WTC11 (cell line): ENCODE measurements around the gene CDKN1C. TPM values are rescaled to one million over a fixed set of nuclear protein-coding genes. Genes with fewer than 3 reads are reported as not detected.

Experiments used
- ATAC-seq: fragments of 200-7000 bp; cut with Tn5 transposase; 2 replicates; pipeline ENCODE4 v1.10.0; 2021; ENCODE audit warnings: mild to moderate bottlenecking, moderate library complexity
- CTCF ChIA-PET: fragments of 300-600 bp; sonication (Branson Sonifier 250); formaldehyde crosslinking; loops from one replicate; lab custom pipeline; 2021; ENCODE audit warnings: antibody characterized with exemption; lab: Charles Lee
- POLR2A ChIA-PET: fragments of 350-600 bp; sonication (Branson Sonifier 250); formaldehyde crosslinking; loops from one replicate; lab custom pipeline; 2021; ENCODE audit warnings: antibody characterized with exemption; lab: Charles Lee
- DNase-seq: peaks from one replicate; pipeline ENCODE4 v3.0.0; 2021; ENCODE audit warnings: low spot score
- H3K27ac Mint-ChIP-seq: 2 replicates; pipeline ENCODE4 v1.8.0; 2021; ENCODE audit warnings: mixed read lengths
- H3K27me3 Mint-ChIP-seq: 2 replicates; pipeline ENCODE4 v1.8.0; 2021; ENCODE audit warnings: low read depth, mild to moderate bottlenecking, moderate library complexity, mixed read lengths
- H3K36me3 Mint-ChIP-seq: 2 replicates; pipeline ENCODE4 v1.8.0; 2021; ENCODE audit warnings: mixed read lengths
- H3K4me1 Mint-ChIP-seq: 2 replicates; pipeline ENCODE4 v1.8.0; 2022; ENCODE audit warnings: mixed read lengths
- H3K4me3 Mint-ChIP-seq: 2 replicates; pipeline ENCODE4 v1.8.0; 2021; ENCODE audit warnings: mild to moderate bottlenecking, moderate library complexity, mixed read lengths
- H3K9me3 Mint-ChIP-seq: 2 replicates; pipeline ENCODE4 v1.8.0; 2021; ENCODE audit warnings: mixed read lengths
- ARID4B ChIP-seq: sonication (generic); formaldehyde crosslinking; IDR thresholded peaks from 2 replicates; pipeline ENCODE4 v1.8.0; 2023; ENCODE audit warnings: missing genetic modification reagents, mild to moderate bottlenecking, borderline replicate concordance
- CDX4 ChIP-seq: fragments of 250-450 bp; sonication (Bioruptor Pico); IDR thresholded peaks from 2 replicates; pipeline ENCODE4 v1.9.0; 2021; ENCODE audit warnings: moderate library complexity, mild to moderate bottlenecking, inconsistent platforms, borderline replicate concordance
- CREB1 ChIP-seq: sonication (generic); formaldehyde crosslinking; IDR thresholded peaks from 2 replicates; pipeline ENCODE4 v1.8.0; 2023; ENCODE audit warnings: mild to moderate bottlenecking, missing genetic modification reagents
- CREM ChIP-seq: sonication (generic); formaldehyde crosslinking; IDR thresholded peaks from 2 replicates; pipeline ENCODE4 v1.8.1; 2022; ENCODE audit warnings: mild to moderate bottlenecking, missing genetic modification reagents, moderate library complexity
- FOXJ3 ChIP-seq: sonication (generic); formaldehyde crosslinking; IDR thresholded peaks from 2 replicates; pipeline ENCODE4 v1.9.0; 2021; ENCODE audit warnings: missing genetic modification reagents, mild to moderate bottlenecking, borderline replicate concordance
- FOXP1 ChIP-seq: sonication (generic); formaldehyde crosslinking; IDR thresholded peaks from 2 replicates; pipeline ENCODE4 v1.8.0; 2022; ENCODE audit warnings: missing genetic modification reagents, mild to moderate bottlenecking, moderate library complexity, borderline replicate concordance
- GABPB1 ChIP-seq: sonication (generic); formaldehyde crosslinking; IDR thresholded peaks from 2 replicates; pipeline ENCODE4 v1.8.1; 2023; ENCODE audit warnings: mild to moderate bottlenecking, missing genetic modification reagents
- GRHL2 ChIP-seq: fragments of 250-450 bp; sonication (Bioruptor Pico); IDR thresholded peaks from 2 replicates; pipeline ENCODE4 v1.8.0; 2022; ENCODE audit warnings: mild to moderate bottlenecking, moderate library complexity; ENCODE audit not compliant: insufficient replicate concordance, severe bottlenecking
- IRF2 ChIP-seq: sonication (generic); formaldehyde crosslinking; IDR thresholded peaks from 2 replicates; pipeline ENCODE4 v1.8.0; 2022; ENCODE audit warnings: low read depth, missing genetic modification reagents, borderline replicate concordance
- MAX ChIP-seq: sonication (generic); formaldehyde crosslinking; IDR thresholded peaks from 2 replicates; pipeline ENCODE4 v1.8.0; 2022; ENCODE audit warnings: mild to moderate bottlenecking, missing genetic modification reagents
- MXD4 ChIP-seq: fragments of 250-450 bp; sonication (Bioruptor Pico); IDR thresholded peaks from 2 replicates; pipeline ENCODE4 v1.8.0; 2021; ENCODE audit warnings: mild to moderate bottlenecking, moderate library complexity, borderline replicate concordance
- NFYB ChIP-seq: sonication (generic); formaldehyde crosslinking; conservative IDR thresholded peaks from 2 replicates; pipeline ENCODE4 v1.8.0; 2022; ENCODE audit warnings: low read depth, missing genetic modification reagents
- ZBTB21 ChIP-seq: sonication (generic); formaldehyde crosslinking; IDR thresholded peaks from 2 replicates; pipeline ENCODE4 v1.8.1; 2023; ENCODE audit warnings: mild to moderate bottlenecking, missing genetic modification reagents, borderline replicate concordance
- ZNF317 ChIP-seq: sonication (generic); formaldehyde crosslinking; IDR thresholded peaks from 2 replicates; pipeline ENCODE4 v1.8.1; 2023; ENCODE audit warnings: low read depth, mild to moderate bottlenecking, moderate library complexity, missing genetic modification reagents, borderline replicate concordance
- total RNA-seq: library from RNA; stranded (reverse); gene quantifications from 3 replicates; pipeline ENCODE4 v1.2.3, GENCODE V29; 2021
- TF ChIP-seq, protein P1 (sequence below): fragments of 250-450 bp; sonication (Bioruptor Pico); conservative IDR thresholded peaks from 2 replicates; pipeline ENCODE4 v1.9.0; 2021; ENCODE audit warnings: mild to moderate bottlenecking
- TF ChIP-seq, protein P2 (sequence below): fragments of 250-450 bp; sonication (Bioruptor Pico); IDR thresholded peaks from 2 replicates; pipeline ENCODE4 v2.1.2; 2022; ENCODE audit warnings: mild to moderate bottlenecking, moderate library complexity

Gene CDKN1C
- total RNA-seq, 1 experiment from 2014 or later, result 25.0 TPM

DNA sequence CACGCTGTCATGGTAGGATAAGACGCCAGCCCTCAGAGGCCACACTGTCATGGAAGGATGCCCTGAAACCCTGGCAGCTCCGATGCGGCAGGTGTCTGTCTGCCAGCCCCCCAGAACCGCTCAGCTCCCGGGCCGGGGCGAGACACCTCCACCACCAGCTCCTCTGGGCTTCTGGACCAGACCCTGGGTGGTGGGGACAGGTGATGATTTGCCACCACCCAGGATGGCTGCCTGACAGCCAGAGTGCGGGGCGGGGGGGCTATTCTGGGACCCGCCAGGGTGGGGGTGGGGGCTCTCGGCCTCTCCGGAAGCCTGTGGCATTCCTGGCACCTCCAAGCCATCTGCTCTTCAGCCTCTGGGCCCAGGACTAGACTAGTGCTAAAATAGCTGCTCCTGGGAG is 34.3 kb upstream of the CDKN1C start:
- H3K27me3 Mint-ChIP-seq, result no peaks in the 10 kb centered on the region
- ATAC-seq, result no peak
- TF ChIP-seq IRF2 (CRISPR knock-in tag) (no peak), GABPB1 (CRISPR knock-in tag) (no peak)
- TF ChIP-seq, all 79 proteins: peak for 0
- no peak overlapping the region for H3K27ac Mint-ChIP-seq
- ChIA-PET POLR2A (no interaction called here), CTCF (interaction anchor here (1.5 to 4.3 kb wide), 3 partner anchors 10 to 388 kb away, joined by 5 to 16 read pairs (median 7); partner anchors contain the start of gene PHLDA2)
- H3K36me3 Mint-ChIP-seq, result no peaks in the 10 kb centered on the region
- H3K4me1 Mint-ChIP-seq, result no peaks in the 10 kb centered on the region
- H3K4me3 Mint-ChIP-seq, result no peak overlapping the region
- no peaks in the 10 kb centered on the region for H3K9me3 Mint-ChIP-seq
- DNase-seq, result no peak

DNA sequence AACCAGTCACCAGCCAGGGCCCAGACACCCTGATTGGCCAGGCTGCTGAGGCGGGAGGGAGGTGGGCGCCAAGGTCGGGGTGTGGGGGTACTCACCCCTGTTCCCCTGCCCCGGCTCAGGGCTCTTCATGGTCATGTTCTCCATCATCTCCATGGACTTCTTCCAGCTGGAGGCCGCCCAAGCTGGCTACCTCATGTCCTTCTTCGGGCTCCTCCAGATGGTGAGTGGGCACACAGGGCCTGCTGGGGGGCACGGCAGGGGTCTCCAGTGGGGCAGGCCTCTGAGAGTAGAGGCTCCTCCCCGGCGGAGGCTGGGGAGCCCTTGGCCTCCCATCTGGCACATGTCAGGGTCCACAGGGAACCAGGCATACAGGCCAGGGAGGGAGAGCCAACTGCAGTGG is 33.6 kb upstream of the CDKN1C start:
- ATAC-seq, result no peak
- CTCF ChIA-PET, result interaction anchor here (2.6 to 4.3 kb wide), 2 partner anchors 11 to 27 kb away, joined by 7 to 16 read pairs; partner anchors contain the start of gene PHLDA2

DNA sequence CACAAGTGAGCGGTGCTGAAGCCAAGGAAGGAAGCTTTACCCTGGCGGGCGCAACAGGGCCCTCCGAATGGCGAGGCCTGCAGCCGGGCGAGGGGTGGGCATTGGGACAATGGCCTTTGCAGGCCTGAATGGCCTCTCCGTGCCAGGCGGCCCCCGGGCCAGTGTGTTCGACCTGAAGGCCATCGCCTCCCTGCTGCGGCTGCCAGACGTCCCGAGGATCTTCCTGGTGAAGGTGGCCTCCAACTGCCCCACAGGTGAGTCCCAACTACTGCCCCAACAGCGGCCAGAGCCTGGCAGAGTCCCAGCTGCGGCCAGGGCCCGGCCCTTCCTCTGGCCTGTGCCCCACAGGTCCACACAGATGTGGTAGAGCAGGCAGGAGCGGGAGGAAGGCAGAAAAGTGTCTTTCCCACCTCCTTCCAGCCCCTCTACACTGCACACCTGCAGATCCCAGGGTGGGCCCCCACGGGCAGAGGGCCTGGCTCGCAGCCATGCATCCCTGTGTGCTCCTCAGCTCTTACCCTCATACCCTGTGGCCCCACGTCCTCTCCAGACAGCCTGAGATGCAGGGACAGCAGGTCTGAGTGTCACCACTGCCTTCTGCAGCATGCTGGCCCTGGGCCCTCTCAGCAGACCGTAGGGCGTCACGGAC is 32.4 kb upstream of the CDKN1C start:
- Mint-ChIP-seq H3K36me3 (no peaks in the 10 kb centered on the region), H3K27me3 (no peaks in the 10 kb centered on the region; the same call in none of the 2 replicates), H3K4me3 (no peak overlapping the region), H3K4me1 (no peaks in the 10 kb centered on the region), H3K27ac (no peak overlapping the region), H3K9me3 (no peaks in the 10 kb centered on the region)
- CTCF ChIA-PET, result interaction anchor here (1.0 to 4.3 kb wide), 3 partner anchors 12 to 386 kb away, joined by 3 to 16 read pairs (median 7); partner anchors contain the start of gene PHLDA2
- DNase-seq, result no peak
- POLR2A ChIA-PET, result interaction anchor here (0.5 kb wide), 1 partner anchor 18 kb away, joined by 3 read pairs; no protein-coding TSS in a partner anchor
- no peak for ATAC-seq
- no peak for TF ChIP-seq IRF2 (CRISPR knock-in tag)
- TF ChIP-seq MAX (CRISPR knock-in tag), result no peak
- TF ChIP-seq ZBTB21 (CRISPR knock-in tag), result no peak
- no peak for TF ChIP-seq NFYB (CRISPR knock-in tag)
- no peak for TF ChIP-seq MXD4 (CRISPR knock-in tag)
- TF ChIP-seq CREB1 (CRISPR knock-in tag), result no peak
- TF ChIP-seq CDX4 (CRISPR knock-in tag), result no peak
- TF ChIP-seq CREM (CRISPR knock-in tag), result no peak
- TF ChIP-seq, protein P1, sequence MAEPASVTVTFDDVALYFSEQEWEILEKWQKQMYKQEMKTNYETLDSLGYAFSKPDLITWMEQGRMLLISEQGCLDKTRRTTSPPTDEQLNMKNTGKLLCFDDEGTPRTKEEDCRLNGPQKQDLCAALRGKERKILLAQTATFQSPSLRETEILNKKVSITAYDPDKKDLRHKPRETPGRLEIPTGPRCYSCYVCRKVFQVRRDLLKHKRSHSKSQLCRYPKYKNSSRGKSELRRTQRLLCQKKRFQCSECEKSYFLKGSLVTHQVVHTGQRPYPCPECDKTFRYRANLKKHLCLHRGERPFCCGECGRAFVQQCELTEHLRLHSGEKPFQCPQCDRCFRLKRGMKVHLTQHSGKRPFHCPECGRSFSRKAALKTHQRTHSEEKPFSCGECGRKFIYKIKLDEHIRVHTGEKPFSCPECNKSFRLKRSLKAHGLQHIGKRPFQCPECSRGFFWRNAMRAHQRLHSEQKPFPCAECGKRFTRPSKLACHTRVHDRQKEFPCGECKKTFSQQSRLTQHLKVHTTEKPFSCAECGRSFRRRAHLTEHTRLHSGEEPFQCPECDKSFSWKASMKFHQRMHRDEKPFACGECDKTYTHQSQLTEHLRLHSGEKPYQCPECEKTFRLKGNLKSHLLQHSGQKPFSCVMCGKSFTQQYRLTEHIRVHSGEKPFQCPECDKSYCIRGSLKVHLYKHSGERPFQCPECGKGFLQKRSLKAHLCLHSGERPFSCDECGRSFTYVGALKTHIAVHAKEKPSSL (CRISPR knock-in tag), result no peak
- TF ChIP-seq, protein P2, sequence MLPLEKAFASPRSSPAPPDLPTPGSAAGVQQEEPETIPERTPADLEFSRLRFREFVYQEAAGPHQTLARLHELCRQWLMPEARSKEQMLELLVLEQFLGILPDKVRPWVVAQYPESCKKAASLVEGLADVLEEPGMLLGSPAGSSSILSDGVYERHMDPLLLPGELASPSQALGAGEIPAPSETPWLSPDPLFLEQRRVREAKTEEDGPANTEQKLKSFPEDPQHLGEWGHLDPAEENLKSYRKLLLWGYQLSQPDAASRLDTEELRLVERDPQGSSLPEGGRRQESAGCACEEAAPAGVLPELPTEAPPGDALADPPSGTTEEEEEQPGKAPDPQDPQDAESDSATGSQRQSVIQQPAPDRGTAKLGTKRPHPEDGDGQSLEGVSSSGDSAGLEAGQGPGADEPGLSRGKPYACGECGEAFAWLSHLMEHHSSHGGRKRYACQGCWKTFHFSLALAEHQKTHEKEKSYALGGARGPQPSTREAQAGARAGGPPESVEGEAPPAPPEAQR, result no peak
- TF ChIP-seq ZNF317 (CRISPR knock-in tag), result no peak
- TF ChIP-seq ARID4B (CRISPR knock-in tag), result no peak
- no peak for TF ChIP-seq FOXJ3 (CRISPR knock-in tag)

More for the DNA sequence above, 33.6 kb upstream of the CDKN1C start:
- DNase-seq, result no peak
- Mint-ChIP-seq H3K27ac (no peak overlapping the region), H3K27me3 (no peaks in the 10 kb centered on the region), H3K4me1 (no peaks in the 10 kb centered on the region), H3K36me3 (no peaks in the 10 kb centered on the region)
- POLR2A ChIA-PET, result no interaction called here
- TF ChIP-seq FOXP1 (CRISPR knock-in tag), result no peak
- TF ChIP-seq, protein P1 (CRISPR knock-in tag), result no peak
- no peak for TF ChIP-seq GRHL2
- TF ChIP-seq, all 79 proteins: peak for 0
- H3K9me3 Mint-ChIP-seq, result no peaks in the 10 kb centered on the region
- H3K4me3 Mint-ChIP-seq, result no peak overlapping the region
